SK-N-SH treated with all-trans-retinoic acid at 6 μM for 48 hours (cell line): ENCODE results near the gene THSD4.
A peak's percentile ranks its signal among the peaks of the same experiment; 100 is the strongest.

ENCODE experiments used
- ATAC-seq: fragments of 200-7000 bp; cut with Tn5 transposase; 3 replicates; pipeline ENCODE4 v1.9.1; 2020; ENCODE audit warnings: mild to moderate bottlenecking, moderate library complexity
- ARNTL ChIP-seq: fragments of 450-650 bp; formaldehyde crosslinking; IDR thresholded peaks from 2 replicates; pipeline ENCODE4 v1.5.0; 2020; ENCODE audit warnings: low read depth, mild to moderate bottlenecking, moderate library complexity, borderline replicate concordance
- BACH2 ChIP-seq: fragments of 250-450 bp; sonication (Bioruptor Pico); IDR thresholded peaks from 2 replicates; pipeline ENCODE4 v1.9.0; 2021; ENCODE audit warnings: mild to moderate bottlenecking, borderline replicate concordance
- CSDC2 ChIP-seq: fragments of 250-450 bp; sonication (Bioruptor Pico); IDR thresholded peaks from 2 replicates; pipeline ENCODE4 v1.5.0; 2020; ENCODE audit warnings: mild to moderate bottlenecking, moderate library complexity
- GLIS3 ChIP-seq: fragments of 250-450 bp; sonication (Bioruptor Pico); IDR thresholded peaks from 2 replicates; pipeline ENCODE4 v1.5.0; 2020; ENCODE audit warnings: mild to moderate bottlenecking, moderate library complexity
- ISL1 ChIP-seq: fragments of 250-450 bp; sonication (Bioruptor Pico); IDR thresholded peaks from 2 replicates; pipeline ENCODE4 v2.1.2; 2022; ENCODE audit warnings: mild to moderate bottlenecking, moderate library complexity
- OSR1 ChIP-seq: fragments of 250-450 bp; sonication (Bioruptor Pico); IDR thresholded peaks from 2 replicates; pipeline ENCODE4 v1.8.0; 2022; ENCODE audit warnings: moderate library complexity, mild to moderate bottlenecking, inconsistent platforms
- PATZ1 ChIP-seq: fragments of 250-450 bp; sonication (Bioruptor Pico); IDR thresholded peaks from 2 replicates; pipeline ENCODE4 v1.8.0; 2020; ENCODE audit warnings: mild to moderate bottlenecking, moderate library complexity, borderline replicate concordance
- POU6F1 ChIP-seq: fragments of 250-450 bp; sonication (Bioruptor Pico); IDR thresholded peaks from 2 replicates; pipeline ENCODE4 v1.8.0; 2021; ENCODE audit warnings: low read depth, mild to moderate bottlenecking, moderate library complexity, borderline replicate concordance
- PPARA ChIP-seq: fragments of 250-450 bp; sonication (Bioruptor Pico); IDR thresholded peaks from 2 replicates; pipeline ENCODE4 v1.5.0; 2020; ENCODE audit warnings: mild to moderate bottlenecking, borderline replicate concordance
- RARB ChIP-seq: fragments of 250-450 bp; sonication (Bioruptor Pico); IDR thresholded peaks from 2 replicates; pipeline ENCODE4 v1.8.0; 2021; ENCODE audit warnings: mild to moderate bottlenecking, moderate library complexity
- SNAI2 ChIP-seq: fragments of 250-450 bp; sonication (Bioruptor Pico); IDR thresholded peaks from 2 replicates; pipeline ENCODE4 v1.5.0; 2020; ENCODE audit warnings: mild to moderate bottlenecking, moderate library complexity
- TCF4 ChIP-seq: fragments of 250-450 bp; sonication (Bioruptor Pico); IDR thresholded peaks from 2 replicates; pipeline ENCODE4 v1.8.0; 2021; ENCODE audit warnings: mild to moderate bottlenecking, moderate library complexity, borderline replicate concordance
- TOX ChIP-seq: fragments of 250-450 bp; sonication (Bioruptor Pico); IDR thresholded peaks from 2 replicates; pipeline ENCODE4 v1.8.0; 2021; ENCODE audit warnings: mild to moderate bottlenecking, moderate library complexity, borderline replicate concordance
- ZFP3 ChIP-seq: fragments of 250-450 bp; sonication (Bioruptor Pico); IDR thresholded peaks from 2 replicates; pipeline ENCODE4 v1.5.0; 2020; ENCODE audit warnings: mild to moderate bottlenecking, moderate library complexity
- ZFP30 ChIP-seq: fragments of 450-650 bp; formaldehyde crosslinking; IDR thresholded peaks from 2 replicates; pipeline ENCODE4 v1.5.0; 2022; ENCODE audit warnings: mild to moderate bottlenecking, moderate library complexity
- ZNF565 ChIP-seq: fragments of 450-650 bp; formaldehyde crosslinking; conservative IDR thresholded peaks from 2 replicates; pipeline ENCODE4 v1.5.0; 2020; ENCODE audit warnings: low read depth, mild to moderate bottlenecking, moderate library complexity
- ZNF70 ChIP-seq: fragments of 450-650 bp; formaldehyde crosslinking; IDR thresholded peaks from 2 replicates; pipeline ENCODE4 v1.5.0; 2020; ENCODE audit warnings: mild to moderate bottlenecking, moderate library complexity
- TF ChIP-seq, protein P1 (sequence below): fragments of 250-450 bp; sonication (Bioruptor Pico); IDR thresholded peaks from 2 replicates; pipeline ENCODE4 v1.5.1; 2020; ENCODE audit warnings: low read depth, mild to moderate bottlenecking, moderate library complexity

The THSD4 gene

GRCh38 chr15:71080705-71081104 lies 34.6 kb upstream of the THSD4 start:
- peak; percentile 33; the same call in 1 of the 3 replicates for ATAC-seq
- TF ChIP-seq ZFP30, result no peak
- TF ChIP-seq ZNF70 (CRISPR knock-in tag), result no peak

DNA sequence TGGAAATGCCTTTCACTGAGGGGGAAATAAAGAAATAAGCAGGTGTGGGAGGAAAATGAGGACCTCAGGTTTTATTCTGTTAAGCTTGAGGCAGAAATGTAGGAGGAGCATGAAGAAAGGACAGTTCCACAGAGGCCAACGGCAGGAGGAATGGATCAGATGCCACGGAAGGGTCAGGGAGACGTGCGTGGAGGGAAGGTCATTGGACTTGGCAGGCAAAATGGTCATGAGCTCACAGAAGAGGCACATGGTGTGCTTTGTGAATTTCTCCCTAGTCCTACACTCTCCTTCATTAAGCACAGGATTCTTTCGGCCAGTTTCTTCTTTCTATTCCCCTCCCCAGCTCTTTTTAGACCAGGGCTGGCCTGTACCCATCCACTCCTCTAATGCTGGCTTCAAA lies 32.5 kb upstream of the THSD4 start:
- no peak for ATAC-seq
- TF ChIP-seq, protein P1, sequence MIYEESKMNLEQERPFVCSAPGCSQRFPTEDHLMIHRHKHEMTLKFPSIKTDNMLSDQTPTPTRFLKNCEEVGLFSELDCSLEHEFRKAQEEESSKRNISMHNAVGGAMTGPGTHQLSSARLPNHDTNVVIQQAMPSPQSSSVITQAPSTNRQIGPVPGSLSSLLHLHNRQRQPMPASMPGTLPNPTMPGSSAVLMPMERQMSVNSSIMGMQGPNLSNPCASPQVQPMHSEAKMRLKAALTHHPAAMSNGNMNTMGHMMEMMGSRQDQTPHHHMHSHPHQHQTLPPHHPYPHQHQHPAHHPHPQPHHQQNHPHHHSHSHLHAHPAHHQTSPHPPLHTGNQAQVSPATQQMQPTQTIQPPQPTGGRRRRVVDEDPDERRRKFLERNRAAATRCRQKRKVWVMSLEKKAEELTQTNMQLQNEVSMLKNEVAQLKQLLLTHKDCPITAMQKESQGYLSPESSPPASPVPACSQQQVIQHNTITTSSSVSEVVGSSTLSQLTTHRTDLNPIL (CRISPR knock-in tag), result no peak
- no peak for TF ChIP-seq GLIS3 (CRISPR knock-in tag)
- TF ChIP-seq BACH2, result no peak
- TF ChIP-seq ARNTL (CRISPR knock-in tag), result no peak
- no peak for TF ChIP-seq CSDC2
- no peak for TF ChIP-seq ZNF70 (CRISPR knock-in tag)
- no peak for TF ChIP-seq RARB
- no peak for TF ChIP-seq OSR1 (CRISPR knock-in tag)
- no peak for TF ChIP-seq ISL1 (CRISPR knock-in tag)
- no peak for TF ChIP-seq PATZ1 (CRISPR knock-in tag)

DNA sequence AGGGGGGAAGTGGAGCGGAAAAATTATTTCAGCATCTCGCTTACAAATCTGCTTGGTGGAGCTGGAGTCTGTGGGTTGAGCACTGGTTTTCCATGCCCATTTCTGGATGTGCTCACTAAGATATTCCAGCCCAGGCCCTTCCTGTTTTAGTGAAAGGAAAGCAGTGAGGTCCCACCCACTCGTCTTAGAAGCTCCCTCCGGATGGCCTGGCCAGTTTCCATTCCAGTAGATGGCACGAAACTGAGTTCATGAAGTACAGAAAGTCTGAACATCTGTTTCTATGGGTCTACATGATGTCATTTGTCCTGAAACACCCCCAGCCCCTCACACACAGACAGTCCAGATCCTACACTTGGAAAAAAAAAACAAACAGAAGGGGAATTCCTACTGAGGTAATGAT lies 31.9 kb upstream of the THSD4 start:
- ATAC-seq, result no peak
- TF ChIP-seq ARNTL (CRISPR knock-in tag), result no peak
- no peak for TF ChIP-seq ZNF565 (CRISPR knock-in tag)
- TF ChIP-seq GLIS3 (CRISPR knock-in tag), result no peak

GRCh38 chr15:71084264-71084663 lies 31.0 kb upstream of the THSD4 start:
- TF ChIP-seq, protein P1 (CRISPR knock-in tag), result no peak
- TF ChIP-seq ZNF70 (CRISPR knock-in tag) (no peak), TOX (CRISPR knock-in tag) (no peak), ZNF565 (CRISPR knock-in tag) (no peak), PATZ1 (CRISPR knock-in tag) (no peak), ZFP3 (CRISPR knock-in tag) (no peak)
- ATAC-seq, result no peak

GRCh38 chr15:71085809-71086208 lies 29.5 kb upstream of the THSD4 start:
- TF ChIP-seq ZFP30, result no peak
- ATAC-seq, result no peak

- TF ChIP-seq POU6F1 (CRISPR knock-in tag) (no peak), GLIS3 (CRISPR knock-in tag) (no peak), ZFP30 (no peak), ZNF565 (CRISPR knock-in tag) (no peak), ISL1 (CRISPR knock-in tag) (no peak), TCF4 (no peak), OSR1 (CRISPR knock-in tag) (no peak), ZFP3 (CRISPR knock-in tag) (no peak), BACH2 (no peak), CSDC2 (no peak), PATZ1 (CRISPR knock-in tag) (no peak), PPARA (CRISPR knock-in tag) (no peak), SNAI2 (no peak)
- TF ChIP-seq, protein P1 (CRISPR knock-in tag), result no peak
- TF ChIP-seq, all 23 proteins: peak for 0
- no peak for ATAC-seq
These were observed 27.1 kb upstream of the THSD4 start for GRCh38 chr15:71088155-71088554.
